ENCODE measurements around the gene PTP4A2. TPM values are rescaled to one million over a fixed set of nuclear protein-coding genes. Genes with fewer than 3 reads are reported as not detected.
"Not testable (repeated sequence)": the region's sequence is repeated elsewhere in the genome, so short reads cannot be mapped to it uniquely, and the experiment has no call there.

Gene PTP4A2
- total RNA-seq, 4 donors from 2014 or later = 160 to 241 (median 173) TPM

GRCh38 chr1:31900790-31901189 is 37.4 kb downstream of the PTP4A2 start:
- H3K27ac ChIP-seq (replicated peaks in 1 of 4) = no peak overlapping the region
- TF ChIP-seq POLR2AphosphoS5 (IDR thresholded peaks at IDR 0.05) = no peak
- no peak for TF ChIP-seq POLR2A (IDR thresholded peaks at IDR 0.05; ENCODE audit: low read depth)
- TF ChIP-seq CTCF (IDR thresholded peaks at IDR 0.05) = no peak
- no peak for TF ChIP-seq EP300 (IDR thresholded peaks at IDR 0.05)
- no peaks in the 10 kb centered on the region for H3K27me3 ChIP-seq
- intact Hi-C loops (cut with DNase I) = no loop called here
- H3K4me3 ChIP-seq = no peak overlapping the region
- WGBS = 88% methylated on average over 3 of the region's 3 CpGs
- H3K36me3 ChIP-seq = peaks cover 0 to 11% (median 9%) of the 10 kb centered on the region in 4 donors
- no peak for DNase-seq (ENCODE audit: extremely low spot score)
- H3K4me1 ChIP-seq = peaks cover 0 to 3% (median 0%) of the 10 kb centered on the region in 4 donors
- H3K9me3 ChIP-seq = no peaks in the 10 kb centered on the region

- 83% methylated on average over 6 of the region's 6 CpGs for whole genome bisulfite sequencing
- no peaks in the 10 kb centered on the region for H3K4me1 ChIP-seq
- no peaks in the 10 kb centered on the region for H3K27me3 ChIP-seq
- DNase-seq (ENCODE audit: extremely low spot score) = no peak
- TF ChIP-seq POLR2AphosphoS5 (IDR thresholded peaks at IDR 0.05) (no peak), CTCF (IDR thresholded peaks at IDR 0.05) (no peak), EP300 (IDR thresholded peaks at IDR 0.05) (no peak), POLR2A (IDR thresholded peaks at IDR 0.05; ENCODE audit: low read depth) (no peak)
- no peak overlapping the region for H3K27ac ChIP-seq (replicated peaks in 1 of 4)
- H3K4me3 ChIP-seq = no peak overlapping the region
- H3K36me3 ChIP-seq = no peaks in the 10 kb centered on the region
- no peaks in the 10 kb centered on the region for H3K9me3 ChIP-seq
- intact Hi-C loops (cut with DNase I) = no loop called here
Measured at GRCh38 chr1:31897526-31898100, 40.6 kb downstream of the PTP4A2 start.

- H3K27ac ChIP-seq (replicated peaks in 1 of 4); H3K4me3 ChIP-seq; intact Hi-C loops (cut with DNase I); H3K36me3 ChIP-seq; H3K27me3 ChIP-seq; H3K9me3 ChIP-seq; DNase-seq (ENCODE audit: extremely low spot score); H3K4me1 ChIP-seq: not testable (repeated sequence)
- WGBS = 100% methylated on average over 2 of the region's 2 CpGs
Measured at GRCh38 chr1:31895474-31896198, 42.5 kb downstream of the PTP4A2 start.

GRCh38 chr1:31891280-31891679 is 46.9 kb downstream of the PTP4A2 start:
- intact Hi-C loops (cut with DNase I) = no loop called here
- no peaks in the 10 kb centered on the region for H3K36me3 ChIP-seq
- 74% methylated on average over 3 of the region's 3 CpGs for whole genome bisulfite sequencing
- H3K27ac ChIP-seq (replicated peaks in 1 of 4) = no peak overlapping the region
- H3K9me3 ChIP-seq = no peaks in the 10 kb centered on the region
- DNase-seq (ENCODE audit: extremely low spot score) = no peak
- no peaks in the 10 kb centered on the region for H3K27me3 ChIP-seq
- H3K4me3 ChIP-seq = no peak overlapping the region
- no peaks in the 10 kb centered on the region for H3K4me1 ChIP-seq
- TF ChIP-seq EP300 (IDR thresholded peaks at IDR 0.05) = no peak
- TF ChIP-seq POLR2AphosphoS5 (IDR thresholded peaks at IDR 0.05) = no peak
- TF ChIP-seq CTCF (IDR thresholded peaks at IDR 0.05) = no peak
- TF ChIP-seq POLR2A (IDR thresholded peaks at IDR 0.05; ENCODE audit: low read depth) = no peak

GRCh38 chr1:31888291-31888690 is 49.9 kb downstream of the PTP4A2 start:
- H3K4me1 ChIP-seq = no peaks in the 10 kb centered on the region
- H3K27me3 ChIP-seq = no peaks in the 10 kb centered on the region
- H3K4me3 ChIP-seq = no peak overlapping the region
- H3K36me3 ChIP-seq = no peaks in the 10 kb centered on the region
- no peaks in the 10 kb centered on the region for H3K9me3 ChIP-seq
- TF ChIP-seq EP300 (IDR thresholded peaks at IDR 0.05) (no peak), POLR2A (IDR thresholded peaks at IDR 0.05; ENCODE audit: low read depth) (no peak), CTCF (IDR thresholded peaks at IDR 0.05) (no peak), POLR2AphosphoS5 (IDR thresholded peaks at IDR 0.05) (no peak)
- intact Hi-C loops (cut with DNase I) = no loop called here
- no peak overlapping the region for H3K27ac ChIP-seq (replicated peaks in 1 of 4)
- no peak for DNase-seq (ENCODE audit: extremely low spot score)
- WGBS = 80% methylated on average over 7 of the region's 7 CpGs
